ELR (cell line): ENCODE data around the gene FBXO45.
A peak's percentile ranks its signal among the peaks of the same experiment; 100 is the strongest.
"Not testable (repeated sequence)": the region's sequence is repeated elsewhere in the genome, so short reads cannot be mapped to it uniquely, and the experiment has no call there.

Source experiments
- DNase-seq: peaks from one replicate; pipeline ENCODE4 v3.0.0-alpha.2; 2015; ENCODE audit warnings: low read depth

The FBXO45 gene

DNA sequence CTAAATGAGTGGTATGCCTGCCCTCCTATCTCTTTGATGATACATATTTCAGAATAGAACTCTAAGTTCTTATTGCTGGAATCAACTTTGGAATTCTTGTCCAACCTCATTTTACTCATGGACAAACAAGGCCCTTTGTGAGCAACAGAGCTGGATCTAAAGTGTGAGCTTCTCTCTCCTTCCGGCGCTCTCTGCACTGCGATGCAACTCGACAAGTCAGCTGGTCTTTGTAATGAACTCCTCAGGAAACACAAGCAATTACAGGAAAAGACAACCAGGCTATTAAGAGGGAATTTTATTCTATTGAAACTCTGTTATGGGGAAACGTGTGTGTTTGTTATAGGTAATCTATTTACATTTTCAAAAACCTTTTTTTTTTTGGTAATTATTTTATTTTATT, 50.8 kb downstream of the FBXO45 start:
- DNase-seq, result no peak

DNA sequence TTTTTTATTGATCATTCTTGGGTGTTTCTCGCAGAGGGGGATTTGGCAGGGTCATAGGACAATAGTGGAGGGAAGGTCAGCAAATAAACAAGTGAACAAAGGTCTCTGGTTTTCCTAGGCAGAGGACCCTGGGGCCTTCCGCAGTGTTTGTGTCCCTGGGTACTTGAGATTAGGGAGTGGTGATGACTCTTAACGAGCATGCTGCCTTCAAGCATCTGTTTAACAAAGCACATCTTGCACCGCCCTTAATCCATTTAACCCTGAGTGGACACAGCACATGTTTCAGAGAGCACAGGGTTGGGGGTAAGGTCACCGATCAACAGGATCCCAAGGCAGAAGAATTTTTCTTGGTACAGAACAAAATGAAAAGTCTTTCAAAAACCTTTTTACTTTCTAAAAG, 51.2 kb downstream of the FBXO45 start:
- not testable (repeated sequence) for DNase-seq

DNA sequence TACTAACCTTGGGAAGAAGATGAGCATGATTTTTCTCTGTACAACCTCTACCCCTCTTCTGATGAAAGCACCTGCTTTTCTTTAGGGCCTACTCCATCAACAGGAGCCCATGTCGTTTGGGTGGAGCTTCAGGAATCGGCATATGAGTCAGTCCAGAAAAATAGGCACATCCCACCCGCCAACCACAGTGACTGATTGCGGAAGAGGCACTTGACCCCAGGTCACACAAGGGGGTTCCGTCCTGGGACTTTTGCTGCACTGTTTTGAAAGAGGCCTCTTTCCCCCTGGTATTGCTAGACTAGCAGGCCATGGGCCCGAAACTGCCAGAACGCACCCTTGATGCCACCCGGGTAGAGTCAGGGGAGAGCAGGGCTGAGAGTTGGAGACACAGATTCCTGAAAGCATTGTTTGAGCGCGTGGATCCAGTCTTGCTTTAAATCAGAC, 51.7 kb downstream of the FBXO45 start:
- DNase-seq, result peak; percentile 55

DNA sequence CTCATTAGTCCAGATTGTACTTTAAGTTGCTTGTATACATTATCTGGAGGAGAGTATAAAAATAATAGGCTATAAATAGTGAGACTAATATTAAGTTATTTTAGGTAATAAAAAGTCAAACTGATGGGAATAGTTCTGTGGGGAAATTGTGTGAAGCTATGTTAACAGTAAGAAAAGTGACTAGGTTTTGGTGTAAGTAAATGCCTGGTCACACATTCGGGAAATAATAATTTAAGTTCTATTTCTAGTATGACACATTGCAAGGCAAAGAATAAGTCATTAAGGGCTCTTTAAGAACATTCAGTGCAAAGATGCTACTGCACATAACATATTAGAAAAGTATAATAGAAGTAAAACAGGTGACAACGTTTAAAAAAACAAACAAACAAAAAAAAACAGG, 52.2 kb downstream of the FBXO45 start:
- no peak for DNase-seq

DNA sequence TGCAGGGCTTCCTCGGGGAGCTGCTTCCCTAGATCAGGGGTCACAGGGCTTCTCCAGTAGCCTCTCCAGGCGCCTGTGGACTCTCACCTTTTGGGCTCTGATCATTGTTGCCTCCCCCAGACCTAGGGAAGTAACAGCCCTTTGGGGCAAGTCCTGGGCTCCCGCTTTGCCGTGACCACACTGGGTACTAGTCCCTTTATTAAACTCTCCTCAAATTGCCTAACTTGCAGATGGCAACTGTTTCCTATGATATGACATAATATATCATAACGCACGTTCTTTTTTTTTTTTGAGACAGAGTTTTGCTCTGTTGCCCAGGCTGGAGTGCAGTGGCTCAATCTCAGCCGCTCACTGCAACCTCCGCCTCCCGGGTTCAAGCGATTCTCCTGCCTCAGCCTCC, 53.2 kb downstream of the FBXO45 start:
- no peak for DNase-seq

DNA sequence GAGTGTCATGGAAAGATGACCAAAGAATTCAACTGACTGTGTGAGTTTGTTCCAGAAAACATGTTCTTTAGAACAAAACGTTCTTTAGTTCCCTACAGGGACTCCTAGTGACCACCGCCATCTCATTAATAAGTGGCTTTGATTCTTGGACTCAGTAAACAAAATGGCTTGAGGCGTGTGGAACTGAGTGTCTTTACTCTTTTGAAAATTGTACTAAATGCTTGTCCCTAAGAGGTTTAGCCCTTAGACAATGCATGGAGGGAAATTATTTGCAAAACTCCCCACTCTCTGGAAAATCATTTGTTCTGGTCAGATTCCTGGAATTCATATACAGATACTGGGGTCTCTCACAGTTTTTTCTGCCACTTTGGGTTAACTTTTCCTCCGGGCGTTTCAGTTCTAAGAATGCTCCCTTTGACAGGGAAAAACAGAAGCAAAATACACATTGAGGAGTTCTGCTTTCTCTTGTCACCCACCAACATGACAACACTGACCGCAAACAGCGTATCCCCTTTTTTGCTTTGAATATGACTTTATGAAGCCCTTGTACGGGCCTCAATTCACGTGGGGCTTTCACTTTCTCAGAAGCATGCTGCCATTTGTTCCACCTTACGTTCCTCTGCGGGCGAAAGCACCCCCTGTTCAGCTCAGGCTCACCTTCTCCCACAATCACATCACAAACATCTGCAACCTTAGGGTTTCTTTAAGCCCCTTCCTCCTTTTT, 55.8 kb downstream of the FBXO45 start:
- no peak for DNase-seq

DNA sequence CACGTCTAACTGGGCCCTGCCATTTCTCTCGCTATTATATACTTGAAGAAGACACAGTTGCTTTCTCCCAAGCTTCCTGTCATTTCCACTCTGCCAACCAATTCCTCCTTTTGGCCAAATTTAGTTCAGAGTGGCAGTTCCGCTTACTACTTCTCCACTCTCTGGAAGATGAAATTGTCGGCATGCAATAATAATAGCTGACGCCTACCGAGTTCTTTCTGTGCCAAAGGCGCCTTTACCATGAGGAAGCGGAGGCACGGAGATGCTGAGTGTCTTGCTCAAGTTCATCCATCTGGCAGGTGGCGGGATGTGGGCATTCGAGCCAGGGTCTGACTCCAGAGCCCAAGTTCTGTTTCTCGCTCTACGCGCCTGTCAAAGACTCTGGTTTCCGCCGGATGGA, 56.4 kb downstream of the FBXO45 start:
- DNase-seq, result no peak

DNA sequence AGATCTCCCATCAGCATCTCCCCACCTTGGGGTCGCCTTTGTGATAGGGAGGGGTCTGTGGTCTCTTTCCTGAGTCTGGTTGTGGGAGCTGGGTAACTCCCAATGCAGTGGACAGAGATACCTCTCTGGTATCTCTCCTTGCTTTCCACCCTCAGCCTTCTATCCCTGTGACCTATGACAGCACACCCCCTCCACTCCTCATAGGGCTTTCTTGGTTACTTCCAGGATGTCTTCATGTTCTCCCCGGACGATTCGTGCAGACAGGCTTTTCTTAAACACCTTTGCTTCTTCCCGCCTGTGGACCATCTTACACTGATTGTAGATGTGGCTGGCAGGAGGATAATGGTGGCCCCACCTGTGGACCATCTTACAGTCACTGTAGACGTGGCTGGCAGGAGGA, 56.9 kb downstream of the FBXO45 start:
- no peak for DNase-seq

DNA sequence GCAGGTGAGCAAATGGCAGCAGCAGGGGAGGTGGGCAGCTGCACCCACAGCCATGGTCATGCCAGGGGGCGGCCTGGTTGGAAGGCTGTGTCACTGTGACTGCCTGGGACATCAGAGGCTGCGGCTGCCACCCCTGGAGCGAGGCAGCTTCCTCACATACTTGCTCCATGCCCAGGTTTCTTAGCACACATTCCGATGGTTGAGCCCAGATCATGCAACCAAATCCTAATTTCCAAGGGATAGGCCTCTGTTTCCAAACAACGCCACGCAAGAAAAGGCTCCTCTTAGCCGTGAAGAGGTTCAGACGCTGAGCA, 59.4 kb downstream of the FBXO45 start:
- no peak for DNase-seq

DNA sequence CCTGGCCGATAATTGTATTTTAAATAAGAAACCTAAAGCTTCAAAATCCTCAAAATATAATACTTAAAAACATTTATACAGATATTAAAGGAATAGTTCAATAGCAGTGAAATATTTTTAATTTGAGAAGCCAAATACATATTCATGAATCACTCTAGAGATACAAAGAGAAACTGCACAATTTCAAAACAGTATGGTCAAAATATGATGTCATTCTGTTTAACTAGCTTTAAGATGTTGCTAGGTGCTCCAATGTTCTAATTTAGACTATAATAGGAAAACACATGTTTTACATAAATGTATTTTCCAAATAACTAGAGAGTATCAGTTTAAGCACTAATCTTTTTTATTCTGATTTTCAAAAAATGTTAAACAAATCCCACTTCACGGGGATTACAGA, 60.8 kb downstream of the FBXO45 start:
- DNase-seq, result no peak

DNA sequence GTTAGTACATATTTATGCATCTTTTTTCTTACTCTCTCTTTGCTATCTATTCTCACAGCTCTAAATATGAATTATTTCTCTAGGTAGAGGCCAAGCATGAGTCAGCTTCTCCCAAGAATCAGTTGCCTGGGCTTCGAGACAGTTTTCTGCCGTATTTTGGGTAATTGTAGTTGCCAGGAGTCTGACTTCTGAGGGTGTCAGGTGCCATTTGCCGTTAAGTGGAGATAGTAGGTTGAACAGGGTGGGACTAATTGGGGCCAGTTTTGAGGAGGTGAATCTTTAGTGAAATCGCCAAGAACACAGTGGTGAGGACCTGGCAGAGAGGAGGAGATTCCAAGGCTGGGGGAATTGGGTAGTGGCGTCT, 63.2 kb downstream of the FBXO45 start:
- no peak for DNase-seq

DNA sequence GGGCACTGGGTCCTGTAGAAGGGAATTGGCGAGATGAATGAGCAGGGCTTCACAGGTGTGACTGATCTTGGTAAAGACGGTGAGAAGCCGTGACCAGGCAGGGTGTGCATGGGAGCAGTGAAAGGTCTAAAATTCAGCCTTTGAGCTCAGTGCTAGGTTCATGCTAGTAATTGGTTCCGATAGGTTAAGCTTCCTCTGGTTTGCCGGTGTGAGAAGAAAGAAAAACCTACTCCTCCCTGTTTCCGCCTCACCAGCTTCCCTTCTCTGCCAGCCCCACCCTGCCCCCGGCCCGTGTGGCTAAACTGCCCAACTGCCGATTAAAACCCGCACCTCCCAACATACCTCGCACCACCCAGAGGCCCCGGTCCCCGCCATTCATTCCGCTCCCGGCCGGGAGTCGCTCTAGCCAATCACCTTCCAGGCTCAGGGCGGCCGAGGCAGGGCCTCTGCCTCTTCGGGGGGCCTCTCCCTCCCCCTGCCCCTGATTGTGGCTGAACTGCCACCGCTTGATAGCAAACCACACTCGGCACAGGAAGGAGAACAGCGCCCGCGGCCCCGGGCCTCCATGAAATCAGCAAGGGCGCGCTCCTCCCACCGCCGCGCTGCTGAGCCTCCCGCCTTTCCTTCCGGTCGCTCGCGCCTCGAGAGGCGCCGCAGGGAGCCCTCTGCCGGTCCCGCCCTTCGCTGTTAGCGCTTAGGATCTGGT, 63.7 kb downstream of the FBXO45 start:
- peak; percentile 86 for DNase-seq

DNA sequence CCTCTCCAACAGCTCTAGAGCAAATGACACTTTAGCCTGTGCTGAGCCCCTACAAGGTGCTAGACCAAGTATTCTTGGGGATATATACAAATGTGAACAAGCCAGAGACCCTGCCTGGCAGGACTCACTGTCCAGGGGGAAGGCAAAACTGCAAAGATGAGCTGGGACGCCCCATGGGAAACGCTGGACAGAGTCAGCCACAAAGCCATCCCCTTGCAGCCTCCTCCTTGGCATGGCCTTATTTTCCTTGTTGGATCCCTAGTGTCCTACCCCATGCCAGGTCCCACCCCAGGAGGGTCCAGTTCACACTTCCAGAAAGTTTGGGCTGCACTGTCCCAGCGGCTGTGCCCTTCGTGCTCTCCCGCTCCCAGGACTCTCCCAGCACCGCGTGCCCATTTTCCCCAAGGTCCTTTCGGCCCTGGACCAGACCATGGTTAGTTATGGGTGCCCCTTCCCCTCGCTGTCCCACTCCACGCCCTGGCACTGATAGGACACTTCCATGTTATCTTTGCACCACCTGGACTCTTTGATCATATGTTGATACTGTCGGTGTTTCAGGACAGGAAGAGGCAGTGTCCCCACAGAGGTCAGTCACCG, 65.2 kb downstream of the FBXO45 start:
- no peak for DNase-seq

DNA sequence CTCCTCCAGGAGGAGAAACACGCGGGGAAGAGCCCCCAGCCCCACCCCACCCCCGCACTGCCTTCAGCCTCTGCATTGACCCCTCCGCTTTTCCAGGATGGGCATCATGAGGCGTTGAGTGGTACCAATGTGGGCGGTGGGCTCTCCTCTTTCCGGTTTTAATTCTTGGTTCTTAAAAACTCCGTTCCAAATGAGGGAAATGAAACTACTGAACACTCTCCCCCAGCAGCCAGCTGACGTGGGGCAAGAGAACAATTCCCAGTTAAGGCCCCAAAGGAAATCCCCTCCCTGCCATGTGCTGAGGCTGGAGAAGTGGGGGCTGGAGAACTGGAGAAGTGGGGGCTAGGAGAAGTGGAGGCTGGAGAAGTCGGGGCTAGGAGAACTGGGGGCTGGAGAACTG, 65.8 kb downstream of the FBXO45 start:
- no peak for DNase-seq

DNA sequence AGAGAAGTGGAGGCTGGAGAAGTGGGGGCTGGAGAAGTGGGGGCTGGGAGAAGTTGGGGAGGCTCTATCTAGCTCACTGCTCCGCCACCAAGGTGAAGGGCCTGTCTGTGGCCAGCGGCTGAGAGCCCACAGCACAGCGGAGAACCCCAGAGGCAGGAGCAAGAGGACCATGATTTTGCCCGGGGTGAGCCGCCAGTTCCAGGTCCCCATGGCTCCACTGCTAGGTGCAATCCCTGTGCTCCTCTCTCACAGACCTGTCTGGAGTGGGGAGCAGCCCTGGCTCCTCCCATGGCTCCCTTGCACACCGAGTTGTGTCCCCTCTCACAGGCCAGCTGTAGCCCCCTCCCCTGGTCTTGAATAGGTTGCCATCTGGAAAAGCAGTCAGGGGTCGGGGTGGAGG, 66.4 kb downstream of the FBXO45 start:
- DNase-seq, result no peak

DNA sequence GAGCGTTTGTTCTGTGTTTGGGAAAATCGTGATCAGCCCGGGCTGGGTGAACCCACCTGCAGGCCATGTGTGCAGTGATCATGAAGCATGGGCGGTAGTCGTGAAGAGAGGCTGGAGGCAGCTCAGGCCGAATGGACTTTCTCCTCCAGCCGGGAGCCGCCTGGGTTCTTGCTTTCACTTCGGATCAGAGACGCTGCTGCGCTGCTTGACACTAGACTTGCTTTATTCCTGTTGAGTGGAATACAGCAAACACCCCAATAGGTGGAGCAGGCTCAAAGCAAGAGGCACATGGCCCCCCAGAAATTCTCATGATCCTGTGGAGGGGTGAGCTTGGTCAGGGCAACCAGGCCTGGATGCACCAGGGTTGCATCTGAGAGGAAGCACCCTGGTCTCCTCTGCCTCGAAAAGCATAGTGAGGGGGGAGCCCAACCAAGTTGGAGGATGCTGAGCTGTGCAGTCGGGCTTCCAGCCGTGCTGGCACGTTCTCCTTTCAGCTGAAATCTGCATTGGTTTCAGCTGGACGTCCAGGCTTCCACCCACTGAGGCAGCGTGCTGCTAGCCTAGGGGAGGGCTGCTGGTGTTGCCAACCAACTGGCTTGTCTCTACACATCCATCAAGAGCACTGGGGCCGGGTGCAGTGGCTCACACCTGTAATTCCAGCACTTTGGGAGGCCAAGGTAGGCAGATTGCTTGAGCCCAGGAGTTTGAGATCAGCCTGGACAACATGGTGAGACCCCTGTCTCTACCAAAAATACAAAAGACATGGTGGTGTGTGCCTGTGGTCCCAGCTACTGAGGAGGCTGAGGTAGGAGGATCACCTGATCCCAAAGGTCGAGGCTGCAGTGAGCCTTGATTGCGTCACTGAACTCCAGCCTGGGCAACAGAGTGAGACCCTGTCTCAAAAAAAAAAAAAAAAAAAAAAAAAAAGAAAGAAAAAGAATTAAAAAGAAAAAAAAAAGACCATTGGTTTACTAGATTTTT, 68.2 kb downstream of the FBXO45 start:
- DNase-seq, result peak; percentile 43

DNA sequence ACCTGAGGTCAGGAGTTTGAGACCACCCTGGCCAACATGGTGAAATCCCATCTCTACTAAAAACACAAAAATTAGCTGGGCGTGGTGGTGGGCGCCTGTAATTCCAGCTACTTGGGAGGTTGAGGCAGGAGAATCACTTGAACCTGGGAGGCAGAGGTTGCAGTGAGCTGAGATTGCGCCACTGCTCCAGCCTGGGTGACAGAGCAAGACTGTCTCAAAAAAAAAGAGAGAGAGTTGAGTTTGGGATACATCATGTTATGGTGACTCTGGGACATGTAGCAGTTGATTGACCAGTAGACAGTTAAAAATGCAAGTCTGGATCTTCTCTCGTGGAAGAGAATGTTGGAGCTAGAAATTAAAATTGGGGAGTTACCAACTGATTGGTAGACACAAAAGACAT, 69.5 kb downstream of the FBXO45 start:
- not testable (repeated sequence) for DNase-seq
